ENCODE results near the gene ITSN2.

The ITSN2 gene

GRCh38 chr2:24334245-24334633 is 26.1 kb downstream of the ITSN2 start:
- TF ChIP-seq MAX (IDR thresholded peaks at IDR 0.05; ENCODE audit: low read depth, low read length) (no peak), MYC (IDR thresholded peaks at IDR 0.05; ENCODE audit: low read depth, low read length) (no peak), POLR2A (IDR thresholded peaks at IDR 0.05; ENCODE audit: extremely low read depth, insufficient read length) (no peak), CTCF (IDR thresholded peaks at IDR 0.05; ENCODE audit: low read depth, low read length) (no peak)
- H3K4me3 ChIP-seq (ENCODE audit: low read depth, low read length) = no peak overlapping the region
- no peak for DNase-seq (ENCODE audit: low read depth)

- H3K4me3 ChIP-seq (ENCODE audit: low read depth, low read length) = no peak overlapping the region
- DNase-seq (ENCODE audit: low read depth) = no peak
- TF ChIP-seq MAX (IDR thresholded peaks at IDR 0.05; ENCODE audit: low read depth, low read length) = no peak
These were observed 27.4 kb downstream of the ITSN2 start for GRCh38 chr2:24332791-24333540.

- no peak for TF ChIP-seq CTCF (IDR thresholded peaks at IDR 0.05; ENCODE audit: low read depth, low read length)
- TF ChIP-seq MAX (IDR thresholded peaks at IDR 0.05; ENCODE audit: low read depth, low read length) = no peak
- no peak for TF ChIP-seq POLR2A (IDR thresholded peaks at IDR 0.05; ENCODE audit: extremely low read depth, insufficient read length)
- TF ChIP-seq MYC (IDR thresholded peaks at IDR 0.05; ENCODE audit: low read depth, low read length) = no peak
- H3K4me3 ChIP-seq (ENCODE audit: low read depth, low read length) = no peak overlapping the region
- DNase-seq (ENCODE audit: low read depth) = no peak
These were observed 30.2 kb downstream of the ITSN2 start for GRCh38 chr2:24330161-24330560.

- H3K4me3 ChIP-seq (ENCODE audit: low read depth, low read length) = no peak overlapping the region
- peak; percentile 73 for DNase-seq (ENCODE audit: low read depth)
- no peak for TF ChIP-seq MYC (IDR thresholded peaks at IDR 0.05; ENCODE audit: low read depth, low read length)
- no peak for TF ChIP-seq POLR2A (IDR thresholded peaks at IDR 0.05; ENCODE audit: extremely low read depth, insufficient read length)
- TF ChIP-seq CTCF (IDR thresholded peaks at IDR 0.05; ENCODE audit: low read depth, low read length) = no peak
- TF ChIP-seq MAX (IDR thresholded peaks at IDR 0.05; ENCODE audit: low read depth, low read length) = no peak
These were observed 30.6 kb downstream of the ITSN2 start for GRCh38 chr2:24329700-24330099.

DNA sequence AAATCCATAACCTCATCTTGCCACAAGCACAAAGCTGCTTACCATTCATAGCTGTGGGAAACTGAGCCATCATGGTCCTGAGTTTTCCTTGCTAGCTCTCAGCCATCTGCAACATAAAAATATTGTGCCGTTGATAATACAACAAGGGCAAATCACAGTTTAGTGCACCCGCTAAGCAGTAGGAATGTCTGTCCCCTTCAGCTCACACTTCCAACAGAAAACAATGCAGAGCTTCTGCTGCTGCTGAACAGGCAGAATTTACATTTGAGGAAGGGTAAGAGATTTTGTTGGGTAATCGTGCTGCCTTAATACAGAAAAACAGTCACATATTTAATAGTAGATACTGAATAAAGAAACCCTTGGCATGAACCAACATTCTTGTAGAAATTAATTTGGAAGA is 32.3 kb downstream of the ITSN2 start:
- H3K4me3 ChIP-seq (ENCODE audit: low read depth, low read length) = no peak overlapping the region
- TF ChIP-seq MYC (IDR thresholded peaks at IDR 0.05; ENCODE audit: low read depth, low read length) = no peak
- no peak for TF ChIP-seq POLR2A (IDR thresholded peaks at IDR 0.05; ENCODE audit: extremely low read depth, insufficient read length)
- no peak for TF ChIP-seq MAX (IDR thresholded peaks at IDR 0.05; ENCODE audit: low read depth, low read length)
- TF ChIP-seq CTCF (IDR thresholded peaks at IDR 0.05; ENCODE audit: low read depth, low read length) = no peak
- no peak for DNase-seq (ENCODE audit: low read depth)

DNA sequence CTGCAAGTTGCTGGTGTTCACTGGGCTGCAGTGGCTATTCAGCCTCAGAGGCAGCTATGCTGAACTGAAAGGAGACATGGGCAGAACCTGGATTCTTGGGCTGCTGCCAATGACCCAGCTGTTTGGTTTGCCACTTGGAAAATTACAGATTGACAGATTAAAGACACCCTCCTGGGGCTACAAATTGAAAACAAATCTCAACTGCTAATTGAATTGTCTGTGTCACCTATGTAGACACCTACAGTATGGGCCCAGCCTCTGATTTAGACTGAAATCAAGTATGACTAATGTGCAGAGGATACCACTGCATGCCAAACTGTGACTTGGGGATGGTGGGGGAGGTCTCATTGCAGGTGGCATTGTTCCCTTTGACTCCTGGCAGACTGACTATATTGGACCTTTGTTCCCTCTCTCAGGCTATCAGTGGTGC is 42.8 kb downstream of the ITSN2 start:
- TF ChIP-seq CTCF (IDR thresholded peaks at IDR 0.05; ENCODE audit: low read depth, low read length) (no peak), MYC (IDR thresholded peaks at IDR 0.05; ENCODE audit: low read depth, low read length) (no peak), MAX (IDR thresholded peaks at IDR 0.05; ENCODE audit: low read depth, low read length) (no peak), POLR2A (IDR thresholded peaks at IDR 0.05; ENCODE audit: extremely low read depth, insufficient read length) (no peak)
- DNase-seq (ENCODE audit: low read depth) = no peak

More for the DNA sequence above, 42.8 kb downstream of the ITSN2 start:
- no peak overlapping the region for H3K4me3 ChIP-seq (ENCODE audit: low read depth, low read length)

Measured in NB4 (cell line).